Occipital lobe (tissue), 2 donors: ENCODE measurements around the gene STMP1. TPM values are rescaled to one million over a fixed set of nuclear protein-coding genes. Genes with fewer than 3 reads are reported as not detected.
"Not testable (repeated sequence)": the region's sequence is repeated elsewhere in the genome, so short reads cannot be mapped to it uniquely, and the experiment has no call there.

Experiments
- DNase-seq: peaks from one replicate; lab custom pipeline; 2025; lab: John Stamatoyannopoulos, UW
- total RNA-seq: library from RNA; depleted of rRNA; stranded (reverse); fragments of >200 nt; gene quantifications from one replicate; pipeline ENCODE4 v1.2.3, GENCODE V29; 2014

STMP1 gene
- total RNA-seq, 1 donor from 2014 or later: 24.2 TPM

- DNase-seq: no peak
Observed at GRCh38 chr7:135664046-135664589, 1.8 kb downstream of the STMP1 start.

- DNase-seq: no peak
Observed at GRCh38 chr7:135665042-135665441, 2.7 kb downstream of the STMP1 start.

DNA sequence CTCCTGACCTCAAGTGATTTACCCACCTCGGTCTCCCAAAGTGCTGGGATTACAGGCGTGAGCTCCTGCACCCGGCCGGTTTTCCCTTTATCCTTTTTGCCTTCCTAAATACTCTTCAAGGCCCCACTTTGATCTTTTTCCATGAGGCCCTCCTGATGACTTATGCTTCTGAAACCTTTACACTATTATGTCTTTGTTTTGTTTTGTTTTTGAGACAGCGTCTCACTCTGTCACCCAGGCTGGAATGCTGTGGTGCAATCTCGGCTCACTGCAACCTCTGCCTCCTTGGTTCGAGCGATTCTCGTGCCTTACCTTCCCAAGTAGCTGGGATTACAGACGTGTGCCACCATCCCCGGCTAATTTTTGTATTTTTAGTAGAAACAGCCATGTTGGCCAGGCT is 3.8 kb downstream of the STMP1 start:
- DNase-seq: no peak

DNA sequence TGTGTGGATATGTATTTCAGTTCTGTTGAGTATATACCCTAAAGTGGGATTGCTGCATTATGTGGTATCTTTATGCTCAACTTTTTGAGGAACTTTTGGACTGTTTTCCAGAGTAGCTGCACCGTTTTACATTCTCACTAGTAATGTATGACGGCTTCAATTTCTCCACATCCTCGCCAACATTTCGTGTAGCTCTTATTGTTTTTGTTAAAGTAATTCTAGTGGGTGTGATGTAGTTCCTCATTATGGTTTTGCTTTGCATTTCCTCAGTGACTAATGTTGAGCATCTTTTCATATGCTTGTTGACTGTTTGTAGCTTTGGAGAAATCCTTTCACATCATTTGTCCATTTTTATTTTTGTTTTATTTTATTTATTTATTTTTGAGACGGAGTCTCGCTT is 4.5 kb downstream of the STMP1 start:
- DNase-seq: no peak

- DNase-seq: not testable (repeated sequence)
Observed at GRCh38 chr7:135667626-135668025, 5.3 kb downstream of the STMP1 start.

GRCh38 chr7:135668852-135669395 is 6.6 kb downstream of the STMP1 start:
- DNase-seq: not testable (repeated sequence)

GRCh38 chr7:135669774-135670173 is 7.5 kb downstream of the STMP1 start:
- DNase-seq: no peak

GRCh38 chr7:135670179-135670578 is 7.9 kb downstream of the STMP1 start:
- no peak for DNase-seq

DNA sequence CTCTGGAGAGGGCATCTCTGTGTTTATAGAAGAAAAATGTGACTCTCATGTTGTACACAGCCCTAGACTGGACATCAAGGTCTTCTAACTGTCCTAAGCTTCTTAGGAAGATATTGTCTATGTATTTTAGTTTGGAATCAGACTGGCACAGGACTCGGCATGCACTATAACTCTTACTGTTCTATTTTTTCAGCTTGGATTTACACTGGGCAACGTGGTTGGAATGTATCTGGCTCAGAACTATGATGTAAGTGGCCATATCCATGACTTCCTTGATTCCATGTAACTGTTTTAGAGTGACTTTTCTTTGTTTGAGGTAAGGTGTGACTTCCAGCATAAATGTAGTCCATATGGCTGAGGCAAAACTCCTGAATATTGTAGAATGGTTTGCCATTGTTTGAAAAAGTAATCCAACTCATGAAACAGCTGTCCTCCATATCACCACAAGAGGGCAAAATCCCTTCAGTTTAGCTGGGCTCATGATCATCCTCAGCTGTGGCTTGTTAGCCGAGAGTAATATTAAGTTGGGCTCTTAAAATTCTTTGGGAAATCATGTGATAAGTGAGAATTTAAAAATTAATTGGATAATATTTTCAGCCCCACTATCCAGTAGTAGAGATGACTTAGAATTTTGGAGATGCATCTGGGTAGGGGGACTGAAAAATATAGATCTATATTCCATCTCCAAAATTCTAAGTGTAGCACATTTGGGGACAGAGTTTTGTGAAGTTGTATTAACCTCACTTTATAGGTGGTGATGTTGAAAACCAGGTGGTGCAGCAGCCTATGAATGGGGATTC is 10.4 kb downstream of the STMP1 start:
- DNase-seq: no peak

- no peak for DNase-seq
Observed at GRCh38 chr7:135673360-135673706, 11.0 kb downstream of the STMP1 start.

- no peak for DNase-seq
Observed at GRCh38 chr7:135678612-135679575, 16.6 kb downstream of the STMP1 start.

DNA sequence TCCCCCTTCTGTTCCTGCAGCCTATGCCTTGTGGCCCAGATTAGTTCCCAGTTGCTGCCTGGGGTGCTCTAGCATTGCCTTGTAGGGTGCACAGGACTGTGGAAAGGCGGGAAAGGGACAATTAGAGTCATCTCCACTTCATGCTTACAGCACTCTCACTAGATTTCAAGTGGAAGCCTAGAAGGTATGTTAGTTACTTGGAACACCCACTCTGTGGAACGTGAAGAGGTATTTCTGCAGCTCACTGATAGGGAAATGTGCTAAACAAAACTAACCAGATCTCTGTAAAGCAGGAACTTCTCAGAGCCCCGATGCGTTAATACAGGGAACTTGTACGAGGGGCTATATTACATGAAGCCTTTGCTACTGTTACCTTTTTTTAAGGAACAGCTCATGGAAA is 19.4 kb downstream of the STMP1 start:
- DNase-seq: no peak

- DNase-seq: no peak
Observed at GRCh38 chr7:135682191-135682590, 19.9 kb downstream of the STMP1 start.

DNA sequence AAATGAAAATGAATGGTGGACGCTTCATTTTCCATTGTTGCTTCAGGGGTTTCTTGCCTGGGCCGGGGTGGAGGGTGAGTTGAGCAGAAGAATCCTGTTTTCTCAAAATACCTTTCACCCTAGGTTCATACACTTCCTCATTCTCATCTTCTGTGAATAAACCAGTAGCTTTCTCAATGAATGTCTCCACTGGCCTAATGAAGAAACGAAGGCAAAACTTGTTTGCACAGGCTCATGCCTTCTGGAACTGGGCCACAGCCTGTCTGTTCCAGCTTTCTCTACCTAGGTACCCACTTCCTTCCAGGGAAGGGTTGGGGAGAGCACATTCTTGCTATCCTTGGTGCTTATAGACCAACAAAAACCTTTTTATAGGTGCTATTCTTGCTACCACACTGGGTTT is 21.3 kb downstream of the STMP1 start:
- no peak for DNase-seq

DNA sequence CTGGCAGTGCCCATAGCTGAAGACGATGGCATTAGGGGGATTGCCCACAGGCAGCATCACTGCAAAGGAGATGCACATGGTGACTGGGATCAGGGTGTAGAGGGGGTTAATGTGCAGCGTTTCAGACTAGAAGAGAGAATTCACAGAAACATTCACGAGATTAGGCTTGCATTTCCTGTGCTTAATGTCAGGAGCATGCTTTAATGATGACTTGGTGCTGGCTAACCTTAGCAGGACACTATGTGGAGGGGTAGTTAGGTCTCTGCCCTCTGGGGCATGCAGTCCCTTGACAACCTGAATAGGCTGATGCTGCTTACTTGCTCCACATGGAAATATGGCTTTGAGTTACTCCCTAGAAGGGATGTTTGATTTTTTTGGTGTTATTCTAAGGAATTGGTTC is 21.8 kb downstream of the STMP1 start:
- no peak for DNase-seq

GRCh38 chr7:135684699-135685098 is 22.4 kb downstream of the STMP1 start:
- DNase-seq: no peak

DNA sequence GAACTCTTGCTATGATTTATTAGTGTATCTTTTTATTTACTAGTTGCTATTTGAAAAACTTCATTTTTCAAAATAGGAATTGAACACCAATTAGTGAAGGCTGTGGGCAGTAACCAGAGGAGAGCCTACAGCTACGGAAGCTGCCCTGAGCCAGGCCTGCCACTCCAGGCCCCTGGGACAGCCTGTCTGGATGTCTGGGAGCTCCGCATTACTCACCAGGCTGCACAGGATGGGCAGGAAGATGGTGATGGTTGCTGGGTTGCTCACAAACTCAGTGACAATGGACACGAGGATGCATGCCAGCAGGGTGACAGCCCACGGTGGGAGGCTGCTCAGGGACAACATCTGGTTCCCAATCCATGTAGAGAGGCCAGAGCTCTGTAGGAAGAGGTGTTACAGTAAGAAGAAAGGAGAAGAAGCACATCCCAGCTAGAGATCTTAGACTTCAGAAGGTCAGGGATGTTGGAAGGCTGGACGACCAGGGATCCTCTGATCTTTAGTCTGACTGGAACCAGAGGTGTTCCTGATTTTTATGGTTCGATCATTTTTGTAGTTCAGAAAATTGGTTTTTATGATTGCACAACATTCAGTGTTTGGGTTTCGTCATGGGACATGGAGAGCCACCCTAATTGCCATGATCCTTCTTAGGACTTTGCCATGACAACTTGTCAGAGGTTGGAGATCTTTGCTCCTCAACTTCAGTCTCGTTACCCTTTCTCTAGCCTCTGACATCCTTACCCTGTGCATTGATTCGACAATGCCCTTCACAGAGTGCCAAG is 23.2 kb downstream of the STMP1 start:
- DNase-seq: no peak

GRCh38 chr7:135687466-135687865 is 25.2 kb downstream of the STMP1 start:
- DNase-seq: no peak

DNA sequence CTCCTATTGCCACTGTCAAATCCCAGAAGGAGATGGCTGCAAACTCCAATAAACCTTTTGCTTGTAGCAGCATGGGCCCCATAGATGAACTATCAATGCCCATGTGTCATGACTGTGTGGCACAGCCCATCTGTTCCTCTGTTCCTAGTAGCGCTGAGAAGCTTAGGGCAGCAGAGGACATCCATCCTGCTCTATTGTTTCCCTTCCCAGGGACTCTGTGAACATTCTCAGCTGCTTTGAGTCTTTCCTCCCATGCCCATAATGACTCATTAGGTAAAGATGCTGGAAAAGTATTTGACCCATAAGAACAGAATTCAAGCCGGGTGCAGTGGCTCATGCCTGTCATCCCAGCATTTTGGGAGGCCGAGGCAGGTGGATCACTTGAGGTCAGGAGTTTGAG is 28.3 kb downstream of the STMP1 start:
- no peak for DNase-seq

DNA sequence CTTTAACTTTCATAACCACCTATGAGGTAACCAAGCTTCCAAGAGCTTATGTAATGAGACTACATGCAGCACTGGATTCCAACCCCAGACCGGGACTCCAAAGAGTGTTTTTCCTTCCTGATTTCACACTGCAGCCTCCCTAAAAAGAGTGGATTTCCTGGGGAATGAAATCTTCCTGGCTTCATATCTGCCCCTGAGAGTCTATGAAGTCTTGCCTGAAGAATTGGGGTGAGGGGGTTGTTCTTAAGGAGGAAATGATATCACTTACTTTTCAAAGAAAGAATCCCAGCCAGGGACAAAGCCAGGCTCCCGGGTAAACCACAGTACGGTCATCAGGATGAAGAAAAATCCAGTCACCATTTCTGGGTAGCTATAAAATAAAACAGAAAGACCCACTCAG is 29.7 kb downstream of the STMP1 start:
- no peak for DNase-seq

DNA sequence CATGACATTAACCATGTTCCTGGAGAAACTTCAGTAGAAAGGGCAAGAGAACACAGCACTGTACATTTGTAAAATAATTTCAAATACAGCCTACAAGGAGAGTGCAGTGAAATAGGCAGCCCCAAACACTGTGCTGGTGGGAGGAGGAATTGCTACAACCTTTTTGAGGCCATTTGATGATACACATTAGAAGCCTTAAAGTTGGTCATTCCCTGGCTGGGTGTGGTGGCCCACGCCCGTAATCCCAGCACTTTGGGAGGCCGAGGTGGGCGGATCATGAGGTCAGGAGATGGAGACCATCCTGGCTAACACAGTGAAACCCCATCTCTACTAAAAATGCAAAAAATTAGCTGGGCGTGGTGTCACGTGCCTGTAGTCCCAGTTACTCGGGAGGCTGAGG is 30.3 kb downstream of the STMP1 start:
- not testable (repeated sequence) for DNase-seq
